GM23248 (cell line): ENCODE results near the gene RPAP2.

Source experiments
- EZH2 ChIP-seq: fragments of 200-600 bp; sonication (generic); IDR thresholded peaks from 2 replicates; pipeline ENCODE4 v1.6.1; 2018; ENCODE audit warnings: antibody characterized with exemption, mild to moderate bottlenecking; ENCODE audit not compliant: insufficient read depth, poor library complexity, severe bottlenecking
- EZH2phosphoT487 ChIP-seq: fragments of 200-600 bp; sonication (generic); IDR thresholded peaks from 2 replicates; pipeline ENCODE4 v1.6.1; 2018; ENCODE audit warnings: antibody characterized with exemption, moderate library complexity, mild to moderate bottlenecking, low read depth; ENCODE audit not compliant: insufficient read depth

DNA sequence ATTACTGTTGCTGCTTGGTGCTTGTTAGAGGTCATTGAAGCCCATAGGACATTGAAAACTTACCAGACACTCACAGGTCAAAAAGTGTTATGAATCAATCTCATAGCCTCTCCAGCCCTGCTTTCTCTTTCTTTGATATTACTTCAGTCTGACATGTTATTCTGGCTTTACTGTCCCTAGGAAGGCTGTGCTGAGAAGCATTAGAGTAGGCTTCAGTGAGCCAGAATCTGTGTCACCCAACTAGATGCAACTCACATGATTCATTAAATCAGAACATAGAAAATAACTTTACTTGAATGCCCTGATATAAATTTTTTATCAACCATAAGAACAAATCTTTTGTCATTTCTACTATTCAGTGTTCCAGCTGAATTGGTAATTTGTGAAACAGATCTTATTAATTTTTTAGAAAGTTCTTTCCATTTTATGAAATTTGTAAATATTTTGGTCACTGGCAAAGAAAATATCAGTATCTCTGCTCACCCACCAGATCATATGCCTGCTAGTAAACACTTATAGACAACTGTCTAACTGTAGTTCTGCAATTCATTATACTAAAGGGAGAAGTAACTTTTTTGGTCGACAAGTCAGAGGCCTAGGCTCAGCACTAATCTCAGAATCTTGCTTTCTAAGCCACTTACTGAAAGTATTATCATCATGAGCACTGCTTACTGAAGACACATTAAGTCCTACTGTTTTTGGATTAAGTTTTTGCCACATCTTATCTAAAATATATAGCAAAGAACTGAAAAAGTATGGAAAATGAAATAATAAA, 48.2 kb downstream of the RPAP2 start:
- no peak for TF ChIP-seq EZH2
- TF ChIP-seq EZH2phosphoT487 = no peak
